DLD1 (cell line): ENCODE data around the gene SARS1.
"Not testable (repeated sequence)": the region's sequence is repeated elsewhere in the genome, so short reads cannot be mapped to it uniquely, and the experiment has no call there.

Experiments used
- in situ Hi-C: cut with HindIII; loops from 2 replicates; pipeline ENCODE4 v1.10.0; 2017; ENCODE audit warnings: low sequenced_read_pairs

Gene SARS1

GRCh38 chr1:109213824-109214693, at the start of gene SARS1:
SARS1 (plus strand) TSS chr1:109213918; CDS start chr1:109213993, 75 bp downstream.
- in situ Hi-C loops: no loop called here

- in situ Hi-C loops: loop anchor here (10.0 kb wide), 1 partner anchor 180 kb away; no protein-coding TSS in a partner anchor
These were observed 49.2 kb upstream of the SARS1 start for GRCh38 chr1:109164538-109164937.

GRCh38 chr1:109167001-109167506, 46.7 kb upstream of the SARS1 start:
- in situ Hi-C loops: loop anchor here (10.0 kb wide), 1 partner anchor 178 kb away; no protein-coding TSS in a partner anchor

- in situ Hi-C loops: no loop called here
These were observed 43.5 kb upstream of the SARS1 start for GRCh38 chr1:109170035-109170764.

GRCh38 chr1:109171646-109172045, 42.1 kb upstream of the SARS1 start:
- in situ Hi-C loops: no loop called here

GRCh38 chr1:109176349-109176748, 37.4 kb upstream of the SARS1 start:
- in situ Hi-C loops: not testable (repeated sequence)

GRCh38 chr1:109180715-109181084, 33.0 kb upstream of the SARS1 start:
- in situ Hi-C loops: not testable (repeated sequence)

- in situ Hi-C loops: no loop called here
These were observed 32.5 kb upstream of the SARS1 start for GRCh38 chr1:109181085-109181806.

GRCh38 chr1:109181807-109182163, 31.9 kb upstream of the SARS1 start:
- in situ Hi-C loops: no loop called here

GRCh38 chr1:109183058-109183738, 30.5 kb upstream of the SARS1 start:
- in situ Hi-C loops: no loop called here

GRCh38 chr1:109184687-109185086, 29.0 kb upstream of the SARS1 start:
- in situ Hi-C loops: no loop called here

- in situ Hi-C loops: no loop called here
These were observed 28.4 kb upstream of the SARS1 start for GRCh38 chr1:109185357-109185756.

- in situ Hi-C loops: no loop called here
These were observed 27.6 kb upstream of the SARS1 start for GRCh38 chr1:109185990-109186732.

GRCh38 chr1:109186733-109187086, 27.0 kb upstream of the SARS1 start:
- in situ Hi-C loops: no loop called here

GRCh38 chr1:109187127-109187526, 26.6 kb upstream of the SARS1 start:
- in situ Hi-C loops: no loop called here

GRCh38 chr1:109188200-109188599, 25.5 kb upstream of the SARS1 start:
- in situ Hi-C loops: no loop called here

- in situ Hi-C loops: no loop called here
These were observed 24.9 kb upstream of the SARS1 start for GRCh38 chr1:109188781-109189180.

GRCh38 chr1:109190189-109190588, 23.5 kb upstream of the SARS1 start:
- in situ Hi-C loops: no loop called here

- in situ Hi-C loops: no loop called here
These were observed 22.3 kb upstream of the SARS1 start for GRCh38 chr1:109191377-109191776.

- in situ Hi-C loops: no loop called here
These were observed 21.8 kb upstream of the SARS1 start for GRCh38 chr1:109191891-109192290.
